Lower lobe of right lung (tissue), 2 donors: ENCODE measurements around the gene ZNF280D. TPM values are rescaled to one million over a fixed set of nuclear protein-coding genes. Genes with fewer than 3 reads are reported as not detected.

Experiments used
- ATAC-seq, 2 donors: fragments of 200-7000 bp; cut with Tn5 transposase; one replicate each; pipeline ENCODE4 v1.9.1; 2020 to 2022; ENCODE audit warnings: mild to moderate bottlenecking in 2 of 2, moderate library complexity in 2 of 2
- DNase-seq: peaks from one replicate; pipeline ENCODE4 v3.0.0-alpha.2; 2020
- H3K27ac ChIP-seq: fragments of 200-600 bp; one replicate; pipeline ENCODE4 v1.8.0; 2022
- H3K27me3 ChIP-seq: fragments of 200-600 bp; one replicate; pipeline ENCODE4 v1.8.0; 2022; ENCODE audit warnings: low read depth
- H3K36me3 ChIP-seq: fragments of 200-600 bp; one replicate; pipeline ENCODE4 v1.8.0; 2022; ENCODE audit warnings: mild to moderate bottlenecking
- H3K4me1 ChIP-seq: fragments of 200-600 bp; one replicate; pipeline ENCODE4 v1.8.0; 2022
- H3K4me3 ChIP-seq: fragments of 200-600 bp; one replicate; pipeline ENCODE4 v1.8.0; 2022; ENCODE audit warnings: mild to moderate bottlenecking
- H3K9me3 ChIP-seq: fragments of 200-600 bp; one replicate; pipeline ENCODE4 v1.8.0; 2022
- intact Hi-C: fragments of 100-400 bp; cut with DNase I; formaldehyde crosslinking; loops from one replicate; pipeline ENCODE4 v1.11.0; 2022
- total RNA-seq: library from RNA; stranded (reverse); fragmentation: NEBNext Ultra II Directional; extraction: Animal tissue kit (Norgen Biotek cat#: 25700); gene quantifications from one replicate; pipeline ENCODE4 v1.2.1, GENCODE V29; 2021
- TF ChIP-seq, protein P1 (sequence below): fragments of 200-600 bp; IDR thresholded peaks from one replicate; pipeline ENCODE4 v1.8.0; 2022; ENCODE audit warnings: antibody characterized with exemption, mild to moderate bottlenecking
- donor health status: DM: no; HTN: yes; CAD: no; lungs with severe emphysema.

Gene ZNF280D
- total RNA-seq, 1 donor from 2014 or later = 57.1 TPM

- Histone ChIP-seq H3K4me1 (peaks cover 13% of the 10 kb centered on the region), H3K36me3 (no peaks in the 10 kb centered on the region), H3K27me3 (no peaks in the 10 kb centered on the region), H3K4me3 (no peak overlapping the region), H3K9me3 (no peaks in the 10 kb centered on the region), H3K27ac (no peak overlapping the region)
- DNase-seq = no peak
- intact Hi-C loops = no loop called here
- no peak for ATAC-seq
- TF ChIP-seq, protein P1, sequence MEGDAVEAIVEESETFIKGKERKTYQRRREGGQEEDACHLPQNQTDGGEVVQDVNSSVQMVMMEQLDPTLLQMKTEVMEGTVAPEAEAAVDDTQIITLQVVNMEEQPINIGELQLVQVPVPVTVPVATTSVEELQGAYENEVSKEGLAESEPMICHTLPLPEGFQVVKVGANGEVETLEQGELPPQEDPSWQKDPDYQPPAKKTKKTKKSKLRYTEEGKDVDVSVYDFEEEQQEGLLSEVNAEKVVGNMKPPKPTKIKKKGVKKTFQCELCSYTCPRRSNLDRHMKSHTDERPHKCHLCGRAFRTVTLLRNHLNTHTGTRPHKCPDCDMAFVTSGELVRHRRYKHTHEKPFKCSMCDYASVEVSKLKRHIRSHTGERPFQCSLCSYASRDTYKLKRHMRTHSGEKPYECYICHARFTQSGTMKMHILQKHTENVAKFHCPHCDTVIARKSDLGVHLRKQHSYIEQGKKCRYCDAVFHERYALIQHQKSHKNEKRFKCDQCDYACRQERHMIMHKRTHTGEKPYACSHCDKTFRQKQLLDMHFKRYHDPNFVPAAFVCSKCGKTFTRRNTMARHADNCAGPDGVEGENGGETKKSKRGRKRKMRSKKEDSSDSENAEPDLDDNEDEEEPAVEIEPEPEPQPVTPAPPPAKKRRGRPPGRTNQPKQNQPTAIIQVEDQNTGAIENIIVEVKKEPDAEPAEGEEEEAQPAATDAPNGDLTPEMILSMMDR = no peak
These were observed 36.9 kb upstream of the ZNF280D start for GRCh38 chr15:56770173-56770572.

- Histone ChIP-seq H3K9me3 (no peaks in the 10 kb centered on the region), H3K4me1 (peaks cover 7% of the 10 kb centered on the region), H3K27ac (no peak overlapping the region), H3K36me3 (no peaks in the 10 kb centered on the region), H3K4me3 (no peak overlapping the region), H3K27me3 (no peaks in the 10 kb centered on the region)
- ATAC-seq (no peak), DNase-seq (no peak)
- TF ChIP-seq, protein P1 = no peak
- intact Hi-C loops = no loop called here
These were observed 34.0 kb upstream of the ZNF280D start for GRCh38 chr15:56767315-56767714.

DNA sequence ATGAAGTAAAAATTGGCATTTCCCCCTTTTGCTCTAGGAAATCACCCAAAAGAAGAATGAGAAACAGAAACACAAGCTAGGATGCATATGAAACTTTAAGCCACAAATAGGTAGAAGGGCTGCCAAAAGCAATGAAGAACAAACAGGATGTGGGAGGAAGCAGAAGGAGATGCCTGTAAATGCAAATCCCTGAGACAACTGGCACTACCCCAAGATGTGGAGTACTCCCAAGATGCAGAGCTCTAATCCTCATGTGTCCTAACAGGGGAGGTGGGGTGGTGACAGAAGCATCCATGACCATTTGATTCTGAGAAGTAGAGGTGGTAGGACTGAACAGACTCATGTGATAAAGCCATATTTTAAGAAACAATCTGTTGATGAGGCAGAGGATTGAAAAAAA is 31.9 kb upstream of the ZNF280D start:
- DNase-seq (no peak), ATAC-seq (no peak)
- TF ChIP-seq, protein P1 = no peak
- H3K4me3 ChIP-seq = no peak overlapping the region
- peaks cover 7% of the 10 kb centered on the region for H3K4me1 ChIP-seq
- no peak overlapping the region for H3K27ac ChIP-seq
- intact Hi-C loops = no loop called here
- H3K27me3 ChIP-seq = no peaks in the 10 kb centered on the region
- no peaks in the 10 kb centered on the region for H3K9me3 ChIP-seq
- no peaks in the 10 kb centered on the region for H3K36me3 ChIP-seq

DNA sequence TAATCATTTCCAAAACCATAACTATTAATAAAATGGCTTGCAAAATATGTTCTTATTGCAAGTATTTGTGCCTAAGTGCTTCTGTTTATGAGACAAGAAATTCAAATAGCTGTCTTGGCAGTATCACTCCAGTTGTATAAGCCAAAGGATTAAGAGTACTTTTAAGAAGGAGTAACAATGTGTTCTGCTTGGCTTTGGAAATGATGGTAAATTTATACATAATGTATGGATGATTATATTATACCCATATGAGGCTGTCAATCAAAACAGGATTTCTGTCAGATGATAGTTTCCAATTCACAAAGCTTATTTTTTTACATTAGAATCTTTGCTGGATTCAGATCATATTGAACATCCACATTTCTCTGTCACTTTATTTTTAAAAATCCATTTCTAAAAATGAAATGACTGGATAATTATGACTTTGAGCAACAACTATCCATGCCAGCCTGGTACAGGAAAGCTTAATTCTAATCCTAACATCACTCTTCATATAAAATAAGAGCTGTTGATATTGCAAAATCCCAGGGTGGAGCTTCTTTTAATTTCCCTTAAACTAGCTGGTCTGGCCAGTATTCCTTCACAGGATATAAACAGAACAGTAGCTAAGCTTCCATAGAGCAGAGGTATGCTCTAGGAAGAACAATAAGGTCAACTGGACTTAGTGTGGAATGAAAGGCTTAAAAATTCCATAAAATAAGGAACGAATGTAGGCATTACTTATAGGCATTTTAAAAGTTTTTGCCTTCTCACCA is 30.0 kb upstream of the ZNF280D start:
- H3K9me3 ChIP-seq = no peaks in the 10 kb centered on the region
- no peak for ATAC-seq

DNA sequence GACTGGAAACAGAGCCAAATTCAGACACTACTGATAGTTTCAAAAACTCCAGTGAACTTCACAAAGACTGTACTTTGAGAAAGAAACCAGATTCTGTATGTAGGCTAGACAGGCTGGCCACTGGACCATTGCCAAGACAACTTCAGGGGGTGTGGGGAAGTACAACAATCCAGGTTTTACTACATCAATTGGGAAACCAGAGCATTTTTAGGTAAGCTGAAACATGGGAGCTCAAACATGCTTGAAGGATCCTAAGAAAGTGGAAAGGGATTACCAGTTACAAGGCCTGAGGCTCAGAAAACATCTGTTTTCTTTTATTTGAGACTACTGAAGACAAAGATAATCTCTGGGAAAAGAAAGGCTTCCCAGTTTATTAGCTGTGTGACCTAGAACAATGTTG is 26.9 kb upstream of the ZNF280D start:
- H3K27me3 ChIP-seq = no peaks in the 10 kb centered on the region
- H3K9me3 ChIP-seq = no peaks in the 10 kb centered on the region
- no peak for DNase-seq
- no peaks in the 10 kb centered on the region for H3K36me3 ChIP-seq
- intact Hi-C loops = no loop called here
- H3K4me1 ChIP-seq = peaks cover 7% of the 10 kb centered on the region
- no peak overlapping the region for H3K4me3 ChIP-seq
- ATAC-seq = no peak
- TF ChIP-seq, protein P1 = no peak
- H3K27ac ChIP-seq = no peak overlapping the region

More for the DNA sequence above, 30.0 kb upstream of the ZNF280D start:
- no peak for DNase-seq
- intact Hi-C loops = no loop called here
- Histone ChIP-seq H3K27me3 (no peaks in the 10 kb centered on the region), H3K36me3 (no peaks in the 10 kb centered on the region), H3K4me3 (no peak overlapping the region), H3K27ac (no peak overlapping the region), H3K4me1 (peaks cover 7% of the 10 kb centered on the region)
- TF ChIP-seq, protein P1 = no peak
